Measurements from ENCODE around the gene MCM8. TPM values are rescaled to one million over a fixed set of nuclear protein-coding genes. Genes with fewer than 3 reads are reported as not detected.

MCM8 gene
- total RNA-seq, 4 donors from 2014 or later = 3.9 to 5.2 (median 4.5) TPM

- H3K9me3 ChIP-seq = no peaks in the 10 kb centered on the region
- no peak for DNase-seq
- no peak for TF ChIP-seq POLR2A (IDR thresholded peaks at IDR 0.05)
- TF ChIP-seq CTCF (IDR thresholded peaks at IDR 0.05) = no peak
- intact Hi-C loops (cut with DNase I) = loop anchor here (10.0 kb wide), 1 partner anchor 409 kb away; no protein-coding TSS in a partner anchor
- H3K27ac ChIP-seq = no peak overlapping the region
- 79 to 81% methylated on average over 7 of the region's 7 CpGs for WGBS, 2 donors
- H3K4me1 ChIP-seq = no peaks in the 10 kb centered on the region
- no peaks in the 10 kb centered on the region for H3K27me3 ChIP-seq
- peaks cover 5% of the 10 kb centered on the region in 2 donors for H3K36me3 ChIP-seq
- H3K4me3 ChIP-seq (replicated peaks in 1 of 3) = no peak overlapping the region
Observed at GRCh38 chr20:5933802-5934436, 16.5 kb upstream of the MCM8 start.

DNA sequence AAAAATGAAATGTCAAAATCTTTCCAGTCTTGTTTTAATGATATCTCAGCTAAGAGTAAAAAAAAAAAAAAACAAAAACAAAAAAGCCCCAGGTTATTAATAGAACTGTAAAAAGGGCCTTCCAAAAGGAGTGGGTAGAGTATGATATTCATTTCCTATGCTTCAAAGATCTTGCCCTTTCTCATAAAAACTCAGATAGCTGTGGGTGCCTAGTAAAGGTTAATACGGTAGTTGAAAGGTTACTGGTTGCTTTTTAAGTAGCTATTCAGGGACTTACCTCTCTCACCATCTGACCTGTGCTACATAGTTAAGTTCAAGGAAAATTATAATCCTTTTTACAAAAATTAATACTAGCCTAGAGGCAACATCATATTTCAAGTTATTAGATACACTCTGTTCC lies 15.1 kb upstream of the MCM8 start:
- no peak for DNase-seq
- WGBS, 2 donors = 76 to 87% methylated on average over 1 of the region's 1 CpG
- no peaks in the 10 kb centered on the region for H3K4me1 ChIP-seq
- H3K27me3 ChIP-seq = no peaks in the 10 kb centered on the region
- H3K27ac ChIP-seq = no peak overlapping the region
- H3K36me3 ChIP-seq = peaks cover 12 to 20% of the 10 kb centered on the region in 2 donors
- H3K9me3 ChIP-seq = no peaks in the 10 kb centered on the region
- intact Hi-C loops (cut with DNase I) = loop anchor here (10.0 kb wide), 1 partner anchor 411 kb away; no protein-coding TSS in a partner anchor
- no peak overlapping the region for H3K4me3 ChIP-seq (replicated peaks in 1 of 3)
- TF ChIP-seq POLR2A (IDR thresholded peaks at IDR 0.05) (no peak), CTCF (IDR thresholded peaks at IDR 0.05) (no peak)

- Histone ChIP-seq H3K9me3 (no peaks in the 10 kb centered on the region), H3K4me3 (replicated peaks in 1 of 3) (no peak overlapping the region), H3K4me1 (no peaks in the 10 kb centered on the region), H3K27me3 (no peaks in the 10 kb centered on the region), H3K36me3 (peaks cover 20 to 28% of the 10 kb centered on the region in 2 donors), H3K27ac (no peak overlapping the region)
- intact Hi-C loops (cut with DNase I) = loop anchor here (10.0 kb wide), 1 partner anchor 411 kb away; no protein-coding TSS in a partner anchor
- no peak for DNase-seq
- WGBS, 2 donors = 67 to 79% methylated on average over 3 of the region's 3 CpGs
- no peak for TF ChIP-seq POLR2A (IDR thresholded peaks at IDR 0.05)
- no peak for TF ChIP-seq CTCF (IDR thresholded peaks at IDR 0.05)
Observed at GRCh38 chr20:5936238-5936637, 14.2 kb upstream of the MCM8 start.

- TF ChIP-seq CTCF (IDR thresholded peaks at IDR 0.05) (no peak), POLR2A (IDR thresholded peaks at IDR 0.05) (no peak)
- no peaks in the 10 kb centered on the region for H3K9me3 ChIP-seq
- intact Hi-C loops (cut with DNase I) = loop anchor here (10.0 kb wide), 1 partner anchor 414 kb away; no protein-coding TSS in a partner anchor
- peaks cover 32 to 51% of the 10 kb centered on the region in 2 donors for H3K36me3 ChIP-seq
- H3K27me3 ChIP-seq = no peaks in the 10 kb centered on the region
- no peaks in the 10 kb centered on the region for H3K4me1 ChIP-seq
- no peak overlapping the region for H3K27ac ChIP-seq
- WGBS, 2 donors = 81 to 84% methylated on average over 6 of the region's 6 CpGs
- no peak for DNase-seq
- H3K4me3 ChIP-seq (replicated peaks in 1 of 3) = no peak overlapping the region
Observed at GRCh38 chr20:5938456-5939029, 11.9 kb upstream of the MCM8 start.

DNA sequence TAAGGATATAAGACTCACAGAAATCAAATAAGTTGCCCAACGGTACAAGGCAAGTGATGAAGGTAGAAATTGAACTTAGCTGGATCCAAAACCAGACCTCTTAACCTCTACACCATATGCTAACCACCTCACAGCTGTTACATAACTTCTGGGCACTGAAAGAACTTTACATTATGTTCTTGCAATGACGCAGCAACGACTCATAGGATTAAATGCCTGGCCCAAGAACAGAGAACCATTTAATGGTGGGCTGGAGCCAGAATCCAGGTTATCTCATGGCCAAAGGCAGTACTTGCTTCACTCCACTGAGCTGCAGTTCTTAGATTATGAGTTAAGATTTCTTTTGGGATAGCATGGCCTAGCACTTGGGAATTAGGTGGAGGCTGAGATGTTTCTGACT lies 4.5 kb upstream of the MCM8 start:
- peaks cover 20 to 40% of the 10 kb centered on the region in 2 donors for H3K36me3 ChIP-seq
- intact Hi-C loops (cut with DNase I) = loop anchor here (10.0 kb wide), 1 partner anchor 129 kb away; no protein-coding TSS in a partner anchor
- H3K27me3 ChIP-seq = no peaks in the 10 kb centered on the region
- TF ChIP-seq POLR2A (IDR thresholded peaks at IDR 0.05) (no peak), CTCF (IDR thresholded peaks at IDR 0.05) (no peak)
- DNase-seq = no peak
- peaks cover 8 to 9% of the 10 kb centered on the region in 2 donors for H3K4me1 ChIP-seq
- H3K4me3 ChIP-seq (replicated peaks in 1 of 3) = no peak overlapping the region
- H3K9me3 ChIP-seq = no peaks in the 10 kb centered on the region
- H3K27ac ChIP-seq = no peak overlapping the region
- WGBS, 2 donors = 92 to 94% methylated on average over 3 of the region's 3 CpGs

Data from thyroid gland (tissue), 4 donors.